Retinal pigment epithelial cell (primary cell): ENCODE measurements around the gene ZNF516.

ENCODE experiments used
- DNase-seq: peaks from one replicate; pipeline ENCODE4 v3.0.0-alpha.2; 2010; ENCODE audit warnings: low read depth
- H3K4me3 ChIP-seq: 2 replicates; pipeline ENCODE4 v1.5.1; 2011; ENCODE audit warnings: mild to moderate bottlenecking, low read length, control low read depth, moderate library complexity
- TF ChIP-seq, protein P1 (sequence below): conservative IDR thresholded peaks from 2 replicates; pipeline ENCODE4 v1.5.1; 2011; ENCODE audit warnings: low read depth, low read length, control low read depth, inconsistent platforms

Gene ZNF516

DNA sequence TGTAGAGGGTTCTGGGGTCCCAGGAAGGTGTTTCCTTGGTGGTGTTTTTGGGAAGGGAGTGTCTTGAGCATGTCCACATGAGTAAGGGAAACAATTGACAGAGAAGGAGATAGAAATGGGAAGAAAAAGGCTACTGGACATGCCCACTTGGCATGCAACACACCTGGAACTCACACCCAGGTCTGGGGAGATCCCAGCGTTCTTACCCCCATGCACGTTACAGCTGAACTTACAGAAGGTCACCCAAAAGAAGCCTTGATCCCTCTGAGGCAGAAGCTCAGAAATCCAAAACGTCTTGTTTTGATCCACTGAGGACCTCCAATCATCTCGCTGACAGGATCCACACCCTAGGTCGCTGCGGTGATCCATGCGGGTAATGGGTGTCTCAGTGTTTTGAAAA, 142.0 kb downstream of the ZNF516 start:
- no peak overlapping the region for H3K4me3 ChIP-seq
- no peak for DNase-seq
- TF ChIP-seq, protein P1, sequence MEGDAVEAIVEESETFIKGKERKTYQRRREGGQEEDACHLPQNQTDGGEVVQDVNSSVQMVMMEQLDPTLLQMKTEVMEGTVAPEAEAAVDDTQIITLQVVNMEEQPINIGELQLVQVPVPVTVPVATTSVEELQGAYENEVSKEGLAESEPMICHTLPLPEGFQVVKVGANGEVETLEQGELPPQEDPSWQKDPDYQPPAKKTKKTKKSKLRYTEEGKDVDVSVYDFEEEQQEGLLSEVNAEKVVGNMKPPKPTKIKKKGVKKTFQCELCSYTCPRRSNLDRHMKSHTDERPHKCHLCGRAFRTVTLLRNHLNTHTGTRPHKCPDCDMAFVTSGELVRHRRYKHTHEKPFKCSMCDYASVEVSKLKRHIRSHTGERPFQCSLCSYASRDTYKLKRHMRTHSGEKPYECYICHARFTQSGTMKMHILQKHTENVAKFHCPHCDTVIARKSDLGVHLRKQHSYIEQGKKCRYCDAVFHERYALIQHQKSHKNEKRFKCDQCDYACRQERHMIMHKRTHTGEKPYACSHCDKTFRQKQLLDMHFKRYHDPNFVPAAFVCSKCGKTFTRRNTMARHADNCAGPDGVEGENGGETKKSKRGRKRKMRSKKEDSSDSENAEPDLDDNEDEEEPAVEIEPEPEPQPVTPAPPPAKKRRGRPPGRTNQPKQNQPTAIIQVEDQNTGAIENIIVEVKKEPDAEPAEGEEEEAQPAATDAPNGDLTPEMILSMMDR, result no peak

DNA sequence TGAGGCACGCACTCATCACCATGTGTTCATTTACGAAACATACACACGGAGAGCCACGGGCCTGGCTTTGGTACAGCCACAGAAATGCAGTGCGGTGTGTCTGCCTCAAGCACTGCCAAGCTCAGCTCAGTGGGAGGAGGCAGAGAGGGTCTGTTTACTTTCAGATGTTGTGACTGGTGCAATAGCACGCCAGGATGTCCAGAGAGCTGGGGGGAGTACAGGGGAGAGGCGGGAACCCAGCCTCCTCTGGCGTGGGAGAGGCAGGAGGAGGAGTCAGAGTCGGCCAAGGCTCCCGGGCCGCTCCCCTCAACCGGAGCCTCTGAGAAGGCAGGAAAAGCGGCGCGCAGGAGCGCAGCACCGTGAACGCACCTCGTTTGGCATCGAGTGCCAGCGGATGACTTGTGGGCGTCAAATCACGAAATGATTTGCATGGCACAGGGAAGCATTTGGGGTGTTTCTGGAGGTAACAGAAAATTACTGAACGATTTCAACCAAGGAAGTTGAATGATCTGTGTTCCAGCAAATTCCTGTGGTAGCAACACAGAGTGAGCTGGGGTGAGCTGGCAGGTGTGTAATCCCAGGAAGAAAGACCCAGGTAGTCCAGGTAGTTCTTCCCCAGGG, 143.0 kb downstream of the ZNF516 start:
- no peak for DNase-seq
- no peak overlapping the region for H3K4me3 ChIP-seq
- TF ChIP-seq, protein P1, result no peak

DNA sequence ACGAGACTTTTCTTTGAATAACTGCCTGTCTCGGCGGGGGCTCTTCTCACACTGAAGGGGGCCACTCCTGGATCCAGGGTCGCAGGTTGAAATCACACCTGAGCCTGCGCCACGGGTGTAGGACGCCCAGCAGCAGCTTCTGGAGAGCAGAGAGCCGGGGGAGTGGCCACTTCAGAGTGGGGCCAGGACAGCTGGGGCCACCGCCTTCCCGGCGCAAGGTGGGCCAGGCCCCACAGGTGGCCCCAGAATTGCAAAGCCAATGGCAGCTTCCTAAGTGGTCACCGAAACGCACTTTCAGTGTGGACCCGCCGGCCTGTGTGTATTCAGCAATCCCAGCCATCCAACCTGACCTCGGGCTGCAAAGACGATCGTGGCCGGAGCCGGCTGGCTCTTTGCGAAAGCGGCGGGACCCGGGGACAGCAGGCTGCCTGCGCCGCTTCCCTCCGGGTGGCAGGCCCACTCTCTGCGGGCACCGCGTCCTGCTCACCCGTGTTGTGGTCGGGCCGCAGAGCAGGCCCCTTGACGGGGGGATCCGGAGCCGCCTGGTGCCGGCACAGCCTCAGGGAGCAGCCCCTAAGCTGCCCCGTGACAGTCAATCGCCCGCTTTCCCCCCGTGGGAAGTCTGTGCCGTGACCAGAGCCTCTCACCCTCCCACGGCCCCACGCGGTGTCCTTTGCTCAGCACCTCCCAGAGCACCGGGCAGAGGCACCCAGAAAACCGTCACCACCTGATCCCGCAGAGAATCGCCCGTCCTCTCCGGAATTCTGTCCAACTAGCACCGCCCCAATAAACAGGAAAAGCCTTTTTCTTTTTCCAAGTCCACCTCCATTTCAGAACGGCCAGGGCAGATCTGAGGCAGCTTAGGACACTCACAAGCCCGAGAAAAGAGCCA, 144.7 kb downstream of the ZNF516 start:
- no peak for DNase-seq
- TF ChIP-seq, protein P1, result no peak
- no peak overlapping the region for H3K4me3 ChIP-seq

DNA sequence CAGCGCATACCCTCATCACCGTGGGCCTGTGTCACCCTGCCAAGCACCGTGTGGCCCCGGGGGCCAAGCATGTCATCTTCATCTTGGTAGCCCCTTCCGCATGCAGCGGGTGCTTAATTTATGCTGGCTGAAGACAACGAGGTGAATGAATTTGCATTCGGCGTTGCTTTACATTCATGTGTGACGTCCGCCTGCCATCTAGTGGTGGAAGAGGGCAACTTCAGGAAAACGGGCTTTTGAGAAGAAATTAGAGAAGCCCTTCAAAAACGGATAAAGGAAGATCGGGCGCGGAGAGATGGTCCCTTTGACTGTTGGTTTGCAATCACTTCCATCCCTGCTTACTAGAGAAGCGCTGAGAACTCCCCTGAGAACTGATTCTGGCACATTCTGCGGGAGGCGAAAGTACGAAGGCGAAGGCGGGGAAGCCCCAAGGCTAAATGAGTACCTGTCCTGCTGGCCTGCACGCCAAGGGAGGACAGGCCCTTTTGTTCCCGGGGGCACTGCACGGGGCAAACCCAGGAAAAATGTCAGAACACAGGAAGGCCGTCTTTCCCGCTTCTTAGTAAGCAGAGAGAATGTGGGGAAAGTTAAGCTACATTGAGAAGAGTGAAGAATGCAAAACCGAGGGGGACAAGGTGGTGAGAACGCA, 145.9 kb downstream of the ZNF516 start:
- TF ChIP-seq, protein P1, result peak; percentile 89
- H3K4me3 ChIP-seq, result peak overlapping the region; percentile 20
- no peak for DNase-seq

DNA sequence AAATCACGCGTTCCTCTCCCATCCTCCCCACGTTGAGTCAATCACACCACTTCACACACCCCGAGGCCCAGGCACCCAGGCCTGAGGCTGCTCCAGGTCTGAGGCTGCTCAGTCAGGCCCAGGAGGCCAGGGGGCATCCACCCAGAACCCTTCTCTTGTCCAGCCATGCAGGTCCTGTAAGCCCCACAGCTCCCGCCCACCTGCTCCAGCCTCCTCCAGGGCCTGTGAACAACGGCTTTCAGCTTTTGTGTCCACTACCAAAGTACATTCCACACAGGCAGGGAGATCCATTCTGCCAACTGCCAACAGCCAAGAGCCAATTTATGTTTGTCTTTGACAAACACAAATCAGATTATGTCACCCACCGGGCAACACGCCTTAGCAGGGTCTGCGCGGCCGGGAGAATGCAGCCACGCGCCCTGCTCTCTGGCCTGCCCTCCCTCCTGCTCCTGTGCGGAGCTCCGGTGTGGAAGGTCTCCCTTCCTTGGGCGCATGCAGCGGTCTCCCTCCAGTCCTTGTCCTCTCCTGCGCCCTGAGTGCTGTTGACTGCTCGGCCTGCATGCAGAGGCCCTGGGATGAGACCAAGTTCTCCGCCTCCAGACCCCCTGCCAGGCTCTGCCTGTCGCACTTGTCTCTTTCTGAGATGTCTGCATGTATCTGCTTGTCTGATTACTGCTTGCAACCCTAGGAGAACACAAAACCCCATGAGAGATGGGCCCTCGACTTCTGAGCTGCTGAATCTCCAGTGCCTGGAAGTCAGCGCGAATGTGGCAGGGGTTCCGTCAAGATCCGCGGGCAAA, 146.6 kb downstream of the ZNF516 start:
- no peak for DNase-seq
- peak overlapping the region; percentile 20 for H3K4me3 ChIP-seq

DNA sequence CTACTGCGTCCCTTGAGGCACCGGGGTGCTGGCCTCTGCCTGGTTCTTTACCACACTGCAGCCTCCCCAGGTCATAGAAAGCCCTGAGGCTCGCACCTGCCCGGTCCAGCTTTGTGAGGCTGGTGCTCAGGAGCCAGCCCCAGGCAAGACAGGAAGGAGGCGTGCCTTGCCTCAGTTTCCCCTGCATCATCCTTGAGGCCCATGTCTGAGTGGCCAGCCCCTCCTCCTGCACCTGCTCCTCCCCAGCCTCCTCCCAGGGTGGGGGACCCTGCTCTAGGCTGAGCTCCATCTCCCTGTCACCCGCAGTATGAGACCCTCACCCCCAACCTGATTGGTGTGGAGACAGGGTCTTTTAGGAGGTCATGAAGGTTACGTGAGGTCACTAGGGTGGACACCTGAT, 147.7 kb downstream of the ZNF516 start:
- no peak for DNase-seq
- no peak overlapping the region for H3K4me3 ChIP-seq
- TF ChIP-seq, protein P1, result no peak

More for the DNA sequence above, 146.6 kb downstream of the ZNF516 start:
- TF ChIP-seq, protein P1, result no peak
